NCI-H1105 treated with DMSO at 0.1 percent for 48 hours (cell line): ENCODE measurements around the gene HEMGN.
A peak's percentile ranks its signal among the peaks of the same experiment; 100 is the strongest.

ENCODE experiments used
- DNase-seq: peaks from one replicate; lab custom pipeline; 2025; lab: John Stamatoyannopoulos, UW

The HEMGN gene

DNA sequence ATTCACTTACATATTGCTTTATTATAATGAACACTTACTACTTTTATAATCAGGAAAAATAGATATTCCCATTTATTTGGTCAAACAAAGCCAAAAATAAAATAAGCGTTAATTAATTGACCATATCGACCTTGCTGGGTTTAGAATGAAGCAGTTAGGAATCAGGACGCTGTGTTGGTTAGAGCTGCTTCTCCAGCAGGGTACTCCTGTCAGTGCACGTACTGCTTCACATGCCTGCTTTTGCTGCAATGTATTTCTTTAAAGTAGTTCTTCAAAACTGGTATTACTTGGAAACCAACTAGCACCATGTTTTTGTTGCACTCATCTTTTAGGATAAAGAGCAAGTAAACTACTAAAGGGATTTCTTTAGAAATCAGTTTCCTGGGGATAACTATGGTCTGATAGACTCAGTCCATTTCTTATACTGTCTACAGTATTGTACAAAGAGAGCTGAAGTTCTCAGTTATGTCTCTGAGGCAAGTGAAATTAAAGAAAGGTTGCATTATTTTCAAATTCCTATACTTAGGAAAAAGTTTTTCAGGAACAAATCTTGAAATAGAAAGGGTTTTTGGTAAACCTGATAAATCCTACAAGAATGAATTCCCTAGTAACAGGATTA lies 8.9 kb downstream of the HEMGN start:
- no peak for DNase-seq

GRCh38 chr9:97925497-97926334 lies 12.3 kb downstream of the HEMGN start:
- no peak for DNase-seq

- no peak for DNase-seq
Measured at GRCh38 chr9:97924386-97924785, 13.6 kb downstream of the HEMGN start.

DNA sequence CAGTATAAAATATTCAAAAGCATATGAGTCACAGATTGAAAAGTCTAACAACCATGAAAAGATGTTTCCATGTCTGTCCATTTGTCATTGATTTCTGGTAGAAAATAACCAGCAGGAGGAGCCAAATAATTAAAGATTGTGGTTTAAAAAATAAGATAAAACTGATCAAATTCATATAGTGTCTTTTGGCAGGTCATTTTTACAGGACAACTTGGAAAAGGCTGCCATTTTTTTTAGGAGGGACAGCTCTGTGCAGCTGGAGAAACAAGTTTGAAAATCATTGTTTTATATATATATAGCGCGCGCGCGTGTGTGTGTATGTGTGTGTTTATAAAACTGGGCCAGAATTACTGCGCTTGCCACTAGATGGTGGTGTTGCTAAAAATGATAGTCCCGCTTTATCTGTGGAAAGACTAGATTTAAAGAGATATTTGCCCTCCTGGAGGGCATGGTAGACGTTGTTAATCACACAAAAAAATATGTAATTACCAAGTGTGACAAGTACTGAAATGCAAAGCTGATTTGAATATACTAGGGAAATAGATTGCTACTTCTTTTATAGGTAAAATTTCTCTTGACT lies 14.4 kb downstream of the HEMGN start:
- DNase-seq = peak; percentile 81

DNA sequence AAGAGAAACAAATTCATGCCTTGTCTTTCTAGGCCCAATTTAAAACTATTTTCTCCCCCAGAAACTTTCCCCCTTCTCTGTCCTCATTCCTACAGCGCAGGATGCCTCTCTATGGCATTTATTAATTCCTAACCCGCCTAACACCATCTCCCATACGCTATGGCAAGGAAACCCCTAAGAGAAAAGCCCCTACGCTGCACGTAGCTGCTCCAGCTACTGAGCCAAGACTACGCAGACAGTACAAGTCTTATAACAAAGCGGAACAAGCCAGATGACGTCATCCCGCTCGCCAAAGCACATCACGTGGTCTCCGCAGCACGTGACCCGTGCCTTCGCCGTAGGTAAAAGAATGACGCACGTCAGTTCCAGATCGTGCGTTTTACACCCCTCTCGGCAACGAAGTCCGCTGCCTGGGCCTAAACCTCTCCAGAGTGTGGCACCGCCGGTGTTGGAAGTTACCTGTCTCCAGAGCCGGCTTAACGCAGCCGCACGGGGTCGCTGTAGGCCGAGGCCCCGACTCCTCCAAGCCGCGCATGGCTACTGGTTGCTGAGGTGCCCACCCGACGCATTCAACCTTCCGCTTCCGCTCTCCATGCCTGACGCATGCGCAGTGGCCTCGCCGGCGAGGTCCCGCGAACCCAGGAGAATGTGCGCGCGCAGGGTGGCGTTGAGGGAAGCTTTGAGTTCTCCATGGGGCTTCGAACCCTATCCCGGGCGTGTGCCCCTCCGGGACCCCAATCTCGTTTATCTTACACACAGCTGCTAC lies 15.8 kb downstream of the HEMGN start, which contains the start of gene TRMO:
TSS of gene TRMO (minus strand) at position 542 of the 766 bp plus-strand sequence. CDS start at position 535, 7 bp downstream.
- peak; percentile 93 for DNase-seq

DNA sequence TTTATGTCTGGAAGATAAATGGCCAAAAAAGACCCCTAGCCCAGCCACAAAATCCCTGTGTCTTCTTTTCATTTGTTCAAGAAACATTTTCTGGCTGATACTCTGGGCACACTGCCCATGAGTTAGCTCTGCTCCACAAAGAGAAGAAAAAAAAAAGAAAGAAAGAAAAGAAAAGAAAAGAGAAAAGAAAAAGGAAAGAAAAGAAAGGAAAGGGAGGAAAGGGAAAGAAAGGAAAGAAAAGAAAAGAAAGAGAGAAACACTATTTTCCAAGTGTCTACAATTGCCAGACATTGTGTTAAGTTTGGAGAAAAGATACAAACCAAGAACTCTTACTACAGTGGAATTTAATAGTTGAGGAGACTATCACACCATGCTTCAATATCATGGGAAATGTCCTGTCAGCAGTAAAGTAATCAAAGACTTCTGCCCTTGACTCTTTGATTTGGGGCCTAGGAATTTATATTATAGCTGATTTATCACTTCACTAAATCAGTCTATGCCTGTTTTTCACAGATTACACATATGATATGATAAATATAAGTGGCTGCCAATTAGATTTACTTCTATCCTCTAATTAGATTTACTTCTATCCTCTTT lies 18.7 kb downstream of the HEMGN start:
- DNase-seq = no peak

GRCh38 chr9:97918611-97919010 lies 19.4 kb downstream of the HEMGN start:
- no peak for DNase-seq

- DNase-seq = no peak
Measured at GRCh38 chr9:97911970-97912369, 26.0 kb downstream of the HEMGN start.

DNA sequence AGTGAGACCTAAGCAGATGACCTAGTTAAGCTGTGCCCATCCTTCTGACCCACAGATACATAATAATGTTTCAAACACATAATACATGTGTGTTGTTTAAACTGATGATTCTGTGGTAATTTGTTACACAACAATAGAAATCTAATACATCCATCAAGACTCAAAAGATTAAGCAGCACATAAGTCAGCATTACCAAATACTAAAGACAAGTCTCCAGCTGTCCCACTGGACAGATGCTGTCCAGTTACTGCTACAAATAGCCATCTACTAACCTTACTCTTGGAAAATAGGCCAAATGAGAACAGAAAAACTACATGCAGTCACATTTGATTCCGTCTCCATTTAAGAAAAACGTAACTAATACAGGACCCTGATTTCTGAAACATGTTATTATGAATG lies 26.4 kb downstream of the HEMGN start:
- DNase-seq = no peak

DNA sequence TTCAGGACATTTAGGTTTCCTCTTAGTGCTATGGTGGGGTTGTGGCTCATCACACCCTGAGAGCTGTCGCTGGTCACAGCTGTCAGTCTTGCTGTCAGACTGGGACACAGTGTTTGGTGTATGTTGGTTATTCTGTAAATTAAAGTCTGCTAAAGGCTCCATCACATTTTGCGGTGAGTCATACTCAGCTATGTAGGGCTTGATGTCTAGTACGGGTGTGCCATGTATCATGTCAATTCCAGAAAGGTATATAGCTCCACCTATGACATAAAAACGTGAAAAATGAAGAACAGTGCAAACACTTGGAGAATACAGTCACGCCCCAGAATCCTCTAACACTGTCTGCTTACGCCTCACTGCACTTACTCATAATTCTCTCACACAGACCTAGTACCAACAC lies 27.6 kb downstream of the HEMGN start:
- no peak for DNase-seq

DNA sequence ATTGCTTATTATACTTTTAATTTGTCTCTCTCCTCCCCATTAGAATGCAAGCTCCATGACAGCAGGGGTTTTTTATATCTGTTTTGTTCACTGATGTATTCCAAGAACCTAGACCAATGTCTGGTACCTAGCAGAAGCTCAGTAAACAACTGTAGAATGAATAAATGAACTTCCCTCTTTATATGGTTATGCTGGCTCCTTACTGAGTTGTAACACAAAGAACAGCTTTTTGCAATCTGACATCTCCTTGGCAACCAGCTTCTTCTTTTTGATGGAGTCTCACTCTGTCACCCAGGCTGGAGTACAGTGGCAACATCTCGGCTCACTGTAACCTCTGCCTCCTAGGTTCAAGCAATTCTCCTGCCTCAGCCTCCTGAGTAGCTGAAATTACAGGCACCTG lies 29.3 kb downstream of the HEMGN start:
- no peak for DNase-seq

DNA sequence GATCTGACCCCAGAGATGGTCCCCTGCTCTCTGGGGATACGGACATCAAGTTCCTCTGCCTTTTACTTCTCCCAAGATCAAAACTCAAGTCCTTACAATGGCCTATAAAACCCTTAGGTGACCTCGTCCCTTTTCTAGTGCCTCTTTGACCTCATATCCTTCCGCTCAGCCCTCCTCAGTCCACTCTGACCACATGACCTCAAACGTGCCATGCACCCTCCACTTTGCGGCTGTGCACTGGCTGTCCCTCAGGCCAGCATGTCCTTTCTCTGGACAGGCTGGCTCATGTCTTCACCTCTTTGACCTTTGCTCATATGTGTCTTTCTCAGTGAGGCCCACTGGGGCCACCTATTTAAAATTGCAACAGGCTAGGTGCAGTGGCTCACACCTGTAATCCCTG lies 30.3 kb downstream of the HEMGN start:
- DNase-seq = no peak

DNA sequence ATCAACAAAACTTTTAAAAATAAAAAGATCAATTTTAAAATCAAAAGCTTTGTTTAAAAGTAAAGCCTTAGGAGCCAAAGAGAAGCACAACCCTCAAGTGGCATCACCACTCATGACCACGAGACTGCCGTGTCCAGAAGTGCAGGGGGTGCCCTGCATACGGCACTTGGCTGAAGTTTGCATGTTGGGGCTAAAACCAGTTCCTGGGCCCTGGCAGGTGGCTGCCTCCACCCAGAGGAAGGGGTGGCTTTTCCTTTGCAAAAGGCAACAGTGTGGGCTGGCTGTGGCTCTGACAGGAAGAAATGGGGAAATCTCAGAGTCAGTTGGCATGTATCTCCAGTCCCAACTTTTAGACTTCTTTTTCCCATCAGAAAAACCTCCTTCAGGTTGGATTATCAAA lies 30.9 kb downstream of the HEMGN start:
- DNase-seq = no peak

DNA sequence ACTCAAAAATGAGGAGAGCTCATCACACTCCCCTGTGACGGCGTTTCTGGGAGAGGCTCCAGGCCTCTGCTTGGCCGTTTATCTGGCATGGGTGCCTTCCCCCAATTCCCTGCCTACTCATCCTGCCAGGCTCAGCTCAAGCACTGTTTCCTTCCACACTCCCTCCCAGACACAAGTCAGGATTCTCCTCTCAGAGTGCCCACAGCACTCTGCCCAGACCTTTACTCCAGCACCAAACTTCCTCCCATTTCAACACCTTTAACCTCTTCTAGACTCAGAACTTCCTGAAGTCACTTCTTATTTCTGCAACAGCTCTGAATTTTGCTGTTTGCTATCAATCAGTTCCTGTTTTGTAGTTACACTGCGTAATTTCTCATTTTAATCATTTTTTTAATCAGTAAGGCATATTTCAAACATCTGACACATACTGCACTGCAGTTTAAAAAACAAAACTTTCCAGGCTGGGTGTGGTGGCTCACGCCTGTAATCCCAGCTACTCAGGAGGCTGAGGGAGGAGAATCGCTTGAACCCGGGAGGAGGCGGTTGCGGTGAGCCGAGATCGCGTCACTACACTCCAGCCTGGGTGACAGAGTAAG lies 31.6 kb downstream of the HEMGN start:
- no peak for DNase-seq

DNA sequence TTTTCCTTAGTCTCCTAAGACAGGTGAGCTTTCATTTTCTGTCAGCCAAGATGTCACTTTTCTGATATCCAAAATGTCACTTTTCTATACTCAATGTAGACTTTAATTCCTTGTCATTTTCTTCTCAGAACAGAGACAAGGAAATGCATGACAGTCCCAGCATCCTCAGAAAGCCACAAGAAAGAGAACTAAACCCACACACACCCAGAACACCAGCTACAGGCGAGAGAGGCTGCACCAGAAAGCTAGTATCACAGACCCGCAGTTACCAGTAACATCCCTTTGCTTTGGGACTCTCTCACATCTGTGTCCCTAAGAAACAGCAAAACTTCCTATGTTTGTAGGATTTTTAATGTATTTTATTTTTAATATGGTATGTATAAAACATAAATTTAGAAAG lies 32.7 kb downstream of the HEMGN start:
- no peak for DNase-seq

- no peak for DNase-seq
Measured at GRCh38 chr9:97904725-97905124, 33.2 kb downstream of the HEMGN start.

DNA sequence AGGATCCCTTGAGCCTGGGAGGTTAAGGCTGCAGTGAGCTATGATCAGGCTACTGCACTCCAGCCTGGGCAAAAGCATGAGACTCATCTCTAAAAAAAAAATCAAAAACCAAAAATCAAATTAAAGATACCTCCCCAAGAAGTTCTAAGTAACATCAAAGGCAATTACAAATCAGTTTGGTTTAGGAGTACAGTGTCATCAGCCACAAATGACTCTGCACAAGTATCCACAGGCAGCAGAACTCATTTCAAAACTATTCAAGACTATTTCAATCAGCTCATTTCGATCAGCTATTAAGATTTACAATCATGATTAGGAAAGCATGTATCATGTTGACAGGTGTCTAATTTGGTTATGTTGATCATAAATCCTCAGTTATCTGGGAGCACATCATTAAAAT lies 34.8 kb downstream of the HEMGN start:
- DNase-seq = no peak

DNA sequence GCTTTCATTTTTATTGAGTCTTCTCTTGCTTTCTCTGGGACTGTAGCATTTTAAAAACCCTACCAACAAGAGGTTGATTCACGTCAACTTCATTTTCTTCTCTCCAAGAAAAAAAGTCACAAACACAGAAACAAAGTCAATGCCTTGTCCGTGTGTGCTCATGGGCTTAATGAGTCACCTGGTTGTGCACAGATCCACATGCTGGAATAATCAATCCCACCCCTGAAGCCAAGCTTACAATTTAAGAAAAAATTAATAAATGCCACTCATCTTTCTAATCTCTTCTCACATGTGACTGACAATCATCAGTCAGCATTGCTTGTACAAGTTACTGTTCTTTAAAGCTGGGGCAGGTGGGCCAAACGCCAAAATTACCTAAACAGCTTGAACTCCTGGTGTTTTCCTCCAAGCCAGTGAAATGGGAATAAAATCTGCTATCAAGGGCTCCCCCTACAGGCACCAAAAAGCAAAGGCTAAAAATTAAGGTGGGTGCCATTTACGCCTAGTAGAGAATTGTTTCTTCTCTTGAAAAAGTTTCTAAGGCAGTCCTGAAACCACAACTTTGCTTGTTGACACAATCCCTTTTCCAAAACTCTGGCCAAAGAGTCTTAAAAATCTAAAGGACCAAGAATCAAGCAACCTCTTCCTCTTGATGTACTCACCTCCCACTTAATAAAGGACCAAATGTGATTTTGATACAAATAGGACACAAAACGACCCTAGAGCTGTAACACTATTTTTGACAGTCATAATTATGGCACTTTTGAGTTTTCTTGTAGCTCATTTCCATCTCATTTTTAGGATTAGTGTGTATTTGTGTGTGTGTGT lies 37.0 kb downstream of the HEMGN start:
- DNase-seq = peak; percentile 43

DNA sequence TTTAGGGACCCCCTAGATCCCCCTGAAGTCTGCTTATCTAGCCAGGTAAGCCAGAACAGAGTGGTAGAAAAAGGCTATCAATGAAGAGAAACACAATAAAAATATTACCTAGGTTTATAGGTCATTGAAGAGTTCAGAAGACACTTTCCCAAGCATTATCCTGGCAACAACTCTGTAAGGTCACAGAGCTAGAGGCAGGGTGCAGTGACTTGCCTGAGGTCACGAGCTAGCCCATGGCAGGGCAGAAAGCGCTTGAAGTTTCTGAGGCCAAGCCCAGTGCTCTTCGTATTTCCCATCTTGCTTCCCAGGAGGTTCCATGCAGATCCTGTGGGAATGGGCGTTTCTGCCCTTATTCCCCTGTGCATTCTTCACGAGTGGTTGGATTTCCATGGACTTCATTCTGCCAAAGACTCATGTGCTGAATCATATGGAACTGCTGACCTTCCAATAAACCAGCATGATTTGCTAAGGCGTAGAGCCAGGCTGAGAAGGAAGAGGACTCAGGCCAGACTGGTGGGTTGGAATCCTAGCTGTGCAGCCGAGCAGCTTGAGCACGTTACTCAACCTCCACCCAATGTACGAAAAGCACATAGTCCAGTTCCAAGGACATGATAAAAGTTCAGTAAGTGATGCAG lies 37.8 kb downstream of the HEMGN start:
- DNase-seq = no peak

- no peak for DNase-seq
Measured at GRCh38 chr9:97895695-97896332, 42.2 kb downstream of the HEMGN start.
